Uterus (tissue), 4 donors: ENCODE data around the gene ANKRD11. TPM values are rescaled to one million over a fixed set of nuclear protein-coding genes. Genes with fewer than 3 reads are reported as not detected.

Experiments
- DNase-seq, 2 donors: peaks; one replicate each; pipeline ENCODE4 v3.0.0-alpha.2; 2019 to 2020
- H3K27ac ChIP-seq, 2 donors: fragments of 200-600 bp; sonication (generic); 1 replicate in 1 of 2; 2 replicates in 1 of 2; pipeline ENCODE4 v1.5.1; 2016 to 2018
- H3K27me3 ChIP-seq, 2 donors: fragments of 200-600 bp; sonication (generic); one replicate each; pipeline ENCODE4 v1.5.1; 2018 to 2019; ENCODE audit warnings: control low read depth in 1 of 2
- H3K36me3 ChIP-seq, 2 donors: fragments of 200-600 bp; sonication (generic); one replicate each; pipeline ENCODE4 v1.5.1; 2019; ENCODE audit warnings: control low read depth in 1 of 2
- H3K4me1 ChIP-seq, 2 donors: fragments of 200-600 bp; sonication (generic); one replicate each; pipeline ENCODE4 v1.5.1; 2018 to 2019; ENCODE audit warnings: control low read depth in 1 of 2
- H3K4me3 ChIP-seq, 2 donors: fragments of 200-600 bp; sonication (generic); 1 replicate in 1 of 2; 2 replicates in 1 of 2; pipeline ENCODE4 v1.5.1; 2018 to 2019; ENCODE audit warnings: mild to moderate bottlenecking in 1 of 2
- H3K9me3 ChIP-seq, 2 donors: fragments of 200-600 bp; sonication (generic); one replicate each; pipeline ENCODE4 v1.5.1; 2019; ENCODE audit warnings: control low read depth in 1 of 2
- POLR2A ChIP-seq, 2 donors: fragments of 450-650 bp; IDR thresholded peaks; one replicate each; pipeline ENCODE4 v1.6.1; 2016; ENCODE audit warnings: antibody characterized with exemption in 2 of 2, mild to moderate bottlenecking in 1 of 2, moderate library complexity in 1 of 2
- intact Hi-C: fragments of 100-400 bp; cut with DNase I; formaldehyde crosslinking; loops from one replicate; pipeline ENCODE4 v1.15.1; 2023; ENCODE audit warnings: low total_unique reads
- total RNA-seq, 4 donors: library from RNA; depleted of rRNA in 3 of 4; stranded (reverse); fragments of >200 nt in 3 of 4; gene quantifications; one replicate each; pipeline versions ENCODE4 v1.1.0 to v1.2.4, GENCODE V29; 2014 to 2023
- TF ChIP-seq, protein P1 (sequence below), 4 experiments: fragments of 200-600 bp in 2 of 4; fragments of 450-650 bp in 2 of 4; sonication (generic) in 2 of 4; IDR thresholded peaks; one replicate each; pipeline ENCODE4 v1.5.1; 2016 to 2019; ENCODE audit warnings: antibody characterized with exemption in 4 of 4, mild to moderate bottlenecking in 2 of 4, moderate library complexity in 1 of 4
- donor health status: DM: yes; HTN: yes; CAD: no.

The ANKRD11 gene
- total RNA-seq, 4 donors from 2014 or later: 20.5 to 182 (median 45.5) TPM

DNA sequence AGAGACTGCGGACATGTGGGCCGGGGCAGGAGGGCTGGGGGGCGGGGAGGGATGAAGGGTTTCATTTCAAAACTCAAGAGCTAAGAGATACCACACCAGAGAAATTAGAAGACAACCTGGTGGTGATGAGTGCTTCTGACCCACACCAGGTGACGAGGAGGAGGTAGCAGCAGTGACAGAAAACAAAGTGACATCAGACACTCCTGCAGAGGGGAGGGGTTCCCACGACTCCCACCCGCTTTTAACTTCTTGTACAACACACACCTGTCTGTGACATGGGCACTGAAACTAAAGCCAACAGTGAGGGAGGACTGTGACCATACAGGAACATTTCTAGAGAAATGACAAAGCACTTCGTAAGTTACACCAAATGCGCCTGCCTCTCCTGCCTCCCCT, 112.9 kb downstream of the ANKRD11 start:
- no peak overlapping the region for H3K4me3 ChIP-seq
- H3K9me3 ChIP-seq: no peaks in the 10 kb centered on the region
- no peak overlapping the region for H3K27ac ChIP-seq
- no peaks in the 10 kb centered on the region for H3K36me3 ChIP-seq
- DNase-seq: no peak
- intact Hi-C loops: no loop called here
- TF ChIP-seq, protein P1, sequence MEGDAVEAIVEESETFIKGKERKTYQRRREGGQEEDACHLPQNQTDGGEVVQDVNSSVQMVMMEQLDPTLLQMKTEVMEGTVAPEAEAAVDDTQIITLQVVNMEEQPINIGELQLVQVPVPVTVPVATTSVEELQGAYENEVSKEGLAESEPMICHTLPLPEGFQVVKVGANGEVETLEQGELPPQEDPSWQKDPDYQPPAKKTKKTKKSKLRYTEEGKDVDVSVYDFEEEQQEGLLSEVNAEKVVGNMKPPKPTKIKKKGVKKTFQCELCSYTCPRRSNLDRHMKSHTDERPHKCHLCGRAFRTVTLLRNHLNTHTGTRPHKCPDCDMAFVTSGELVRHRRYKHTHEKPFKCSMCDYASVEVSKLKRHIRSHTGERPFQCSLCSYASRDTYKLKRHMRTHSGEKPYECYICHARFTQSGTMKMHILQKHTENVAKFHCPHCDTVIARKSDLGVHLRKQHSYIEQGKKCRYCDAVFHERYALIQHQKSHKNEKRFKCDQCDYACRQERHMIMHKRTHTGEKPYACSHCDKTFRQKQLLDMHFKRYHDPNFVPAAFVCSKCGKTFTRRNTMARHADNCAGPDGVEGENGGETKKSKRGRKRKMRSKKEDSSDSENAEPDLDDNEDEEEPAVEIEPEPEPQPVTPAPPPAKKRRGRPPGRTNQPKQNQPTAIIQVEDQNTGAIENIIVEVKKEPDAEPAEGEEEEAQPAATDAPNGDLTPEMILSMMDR (IDR thresholded peaks at IDR 0.05): no peak
- TF ChIP-seq POLR2A (IDR thresholded peaks at IDR 0.05): no peak
- peaks cover 0 to 8% of the 10 kb centered on the region in 2 donors for H3K4me1 ChIP-seq
- H3K27me3 ChIP-seq: no peaks in the 10 kb centered on the region

DNA sequence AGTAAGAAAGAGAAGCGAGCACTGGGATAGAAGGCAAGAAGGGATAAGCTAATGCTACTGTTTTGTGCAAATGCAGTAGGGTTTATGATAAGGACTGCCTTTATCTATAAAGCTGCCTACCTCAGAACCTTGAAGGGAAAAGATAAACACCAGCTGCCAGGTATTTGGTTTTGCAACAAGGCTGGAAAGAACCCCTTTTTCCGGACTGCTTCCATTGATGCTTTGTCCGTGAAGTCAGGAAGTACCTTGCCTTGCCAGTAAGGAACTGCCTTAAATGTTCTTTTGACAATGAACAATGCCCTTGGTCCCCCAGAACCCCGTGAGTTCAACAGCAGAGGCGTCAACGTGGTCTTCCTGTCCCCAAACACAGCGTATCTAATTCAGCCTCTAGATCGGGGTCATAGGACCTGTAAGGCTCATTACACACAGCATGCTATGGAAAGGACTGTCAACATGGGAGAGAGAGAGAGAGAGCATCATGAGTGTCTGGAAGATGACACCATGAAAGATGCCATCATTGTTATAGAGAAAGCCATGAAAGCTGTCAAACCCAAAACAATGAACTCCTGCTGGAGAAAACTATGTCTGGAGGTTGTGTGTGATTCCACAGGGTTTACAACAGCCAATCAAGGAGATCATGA, 113.4 kb downstream of the ANKRD11 start:
- Histone ChIP-seq H3K36me3 (no peaks in the 10 kb centered on the region), H3K4me1 (peaks cover 0 to 8% of the 10 kb centered on the region in 2 donors), H3K27ac (no peak overlapping the region), H3K9me3 (no peaks in the 10 kb centered on the region), H3K27me3 (no peaks in the 10 kb centered on the region), H3K4me3 (no peak overlapping the region)
- intact Hi-C loops: no loop called here
- DNase-seq: no peak
- TF ChIP-seq, protein P1 (IDR thresholded peaks at IDR 0.05): no peak
- TF ChIP-seq POLR2A (IDR thresholded peaks at IDR 0.05): no peak

DNA sequence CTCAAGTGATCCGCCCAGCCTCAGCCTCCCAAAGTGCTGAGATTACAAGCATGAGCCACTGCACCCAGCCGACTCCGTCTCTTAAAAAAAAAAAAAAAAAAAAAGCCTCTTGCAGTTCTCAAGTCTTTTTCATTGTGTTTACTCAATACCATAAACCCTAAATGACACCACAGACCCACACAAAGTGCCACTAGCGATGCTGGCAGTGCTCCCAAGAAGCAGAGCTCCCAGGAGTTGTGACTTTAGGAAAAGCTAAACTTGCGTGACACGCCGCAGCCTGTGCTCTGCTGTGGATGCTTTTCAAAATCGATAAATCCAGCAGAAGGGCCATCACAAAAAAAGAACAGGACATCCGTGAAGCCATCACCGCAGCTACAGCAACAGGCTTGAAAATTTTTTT, 114.7 kb downstream of the ANKRD11 start:
- intact Hi-C loops: no loop called here
- Histone ChIP-seq H3K4me3 (no peak overlapping the region), H3K4me1 (peaks cover 0 to 8% of the 10 kb centered on the region in 2 donors), H3K27ac (no peak overlapping the region), H3K36me3 (no peaks in the 10 kb centered on the region), H3K27me3 (no peaks in the 10 kb centered on the region), H3K9me3 (no peaks in the 10 kb centered on the region)
- DNase-seq: no peak
- TF ChIP-seq, protein P1 (IDR thresholded peaks at IDR 0.05): no peak
- TF ChIP-seq POLR2A (IDR thresholded peaks at IDR 0.05): no peak

DNA sequence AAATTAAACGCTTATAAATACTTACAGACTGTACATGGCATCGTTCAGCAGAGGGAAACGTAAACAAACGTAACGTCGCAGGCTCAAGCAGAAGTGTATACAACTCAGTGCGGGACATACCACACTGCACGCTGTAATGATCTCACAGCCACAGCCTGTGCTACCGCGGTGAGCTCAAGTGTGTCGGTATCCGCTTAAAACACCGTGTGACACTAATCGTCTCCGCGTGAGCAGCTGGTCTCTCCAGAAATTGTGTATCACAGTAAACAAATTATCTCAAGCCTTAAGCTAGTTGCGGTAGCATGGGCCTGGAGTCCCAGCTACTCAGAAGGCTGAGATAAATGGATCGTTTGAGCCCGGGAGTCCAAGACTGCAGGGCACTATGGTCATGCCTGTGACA, 115.3 kb downstream of the ANKRD11 start:
- TF ChIP-seq POLR2A (IDR thresholded peaks at IDR 0.05): no peak
- TF ChIP-seq, protein P1 (IDR thresholded peaks at IDR 0.05): no peak
- no peak overlapping the region for H3K4me3 ChIP-seq
- no peak for DNase-seq
- no peaks in the 10 kb centered on the region for H3K27me3 ChIP-seq
- H3K9me3 ChIP-seq: no peaks in the 10 kb centered on the region
- intact Hi-C loops: no loop called here
- H3K36me3 ChIP-seq: no peaks in the 10 kb centered on the region
- H3K4me1 ChIP-seq: peaks cover 0 to 10% of the 10 kb centered on the region in 2 donors
- no peak overlapping the region for H3K27ac ChIP-seq

DNA sequence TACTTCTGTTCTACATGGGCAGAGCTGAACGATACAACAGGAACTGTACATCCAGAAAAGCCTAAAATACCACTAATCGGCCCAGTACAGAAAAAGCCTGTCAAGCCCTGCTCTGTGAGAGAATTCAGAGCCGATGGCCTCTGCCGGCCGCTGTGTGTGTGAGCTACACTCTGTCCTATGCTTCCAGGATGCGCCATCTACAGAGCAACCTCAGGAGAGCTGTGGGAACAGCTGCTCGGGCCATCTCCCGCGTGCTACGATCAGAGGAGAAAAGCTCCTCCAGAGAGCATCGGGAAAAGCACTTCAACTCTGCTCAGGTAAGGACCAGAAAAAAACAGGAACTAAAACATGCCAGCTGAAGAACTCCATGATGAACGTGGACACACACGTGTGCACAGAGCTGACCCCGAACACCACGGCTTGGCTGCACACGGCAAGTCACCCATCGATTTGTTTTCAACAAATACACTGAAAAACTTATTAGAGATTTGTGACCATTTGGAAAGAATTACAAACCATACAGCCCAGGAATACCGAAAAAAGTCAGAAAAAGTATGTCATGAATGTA, 115.9 kb downstream of the ANKRD11 start:
- no peaks in the 10 kb centered on the region for H3K27me3 ChIP-seq
- no peak overlapping the region for H3K4me3 ChIP-seq
- peaks cover 0 to 13% of the 10 kb centered on the region in 2 donors for H3K4me1 ChIP-seq
- DNase-seq: no peak
- no peaks in the 10 kb centered on the region for H3K9me3 ChIP-seq
- TF ChIP-seq, protein P1 (IDR thresholded peaks at IDR 0.05): no peak
- TF ChIP-seq POLR2A (IDR thresholded peaks at IDR 0.05): no peak
- intact Hi-C loops: no loop called here
- H3K36me3 ChIP-seq: no peaks in the 10 kb centered on the region
- peak overlapping the region in 1 of 2 donors; percentile 20 for H3K27ac ChIP-seq
